Right lobe of liver (tissue), 6 donors: ENCODE measurements around the gene SIGLEC15. TPM values are rescaled to one million over a fixed set of nuclear protein-coding genes. Genes with fewer than 3 reads are reported as not detected.
A peak's percentile ranks its signal among the peaks of the same experiment; 100 is the strongest.
"Not testable (repeated sequence)": the region's sequence is repeated elsewhere in the genome, so short reads cannot be mapped to it uniquely, and the experiment has no call there.

Experiments used
- ATAC-seq, 4 donors: fragments of 200-7000 bp; cut with Tn5 transposase; one replicate each; pipeline ENCODE4 v1.9.1; 2020; ENCODE audit warnings: mild to moderate bottlenecking in 4 of 4, moderate library complexity in 4 of 4
- DNase-seq, 3 donors: peaks; one replicate each; pipeline ENCODE4 v3.0.0-alpha.2; 2020
- H3K27ac ChIP-seq, 3 donors: fragments of 200-600 bp; one replicate each; pipeline ENCODE4 v1.8.0; 2022
- H3K27me3 ChIP-seq, 2 donors: fragments of 200-600 bp; one replicate each; pipeline ENCODE4 v1.8.0; 2022
- H3K36me3 ChIP-seq, 4 donors: fragments of 200-600 bp; sonication (generic) in 1 of 4; one replicate each; pipeline versions ENCODE4 v1.5.1 to v1.8.0; 2017 to 2022; ENCODE audit warnings: control low read depth in 1 of 4
- H3K4me1 ChIP-seq, 4 donors: fragments of 200-600 bp; sonication (generic) in 1 of 4; one replicate each; pipeline versions ENCODE4 v1.5.1 to v1.8.0; 2017 to 2022; ENCODE audit warnings: control low read depth in 1 of 4
- H3K4me3 ChIP-seq, 3 donors: fragments of 200-600 bp; one replicate each; pipeline ENCODE4 v1.8.0; 2022
- H3K9me3 ChIP-seq, 4 donors: fragments of 200-600 bp; sonication (generic) in 1 of 4; one replicate each; pipeline versions ENCODE4 v1.5.1 to v1.8.0; 2017 to 2022; ENCODE audit warnings: control low read depth in 1 of 4
- CTCF ChIP-seq, 4 donors: fragments of 200-600 bp in 3 of 4; fragments of 450-650 bp in 1 of 4; IDR thresholded peaks; one replicate each; pipeline versions ENCODE4 v1.5.1 to v1.8.0; 2016 to 2022; ENCODE audit warnings: antibody characterized with exemption in 4 of 4, mild to moderate bottlenecking in 2 of 4
- POLR2A ChIP-seq: fragments of 450-650 bp; IDR thresholded peaks from one replicate; pipeline ENCODE4 v1.6.1; 2017; ENCODE audit warnings: antibody characterized with exemption, mild to moderate bottlenecking
- WGBS: methylation state at CpG from one replicate; pipeline ENCODE4 v1.1.6; 2018; ENCODE audit warnings: low coverage, low lambda C conversion rate; ENCODE audit not compliant: insufficient coverage; ENCODE audit errors: missing lambda C conversion rate; 5-methylcytosine and 5-hydroxymethylcytosine counted together
- intact Hi-C, 2 donors: fragments of 100-400 bp; cut with DNase I; formaldehyde crosslinking; loops; one replicate each; pipeline versions ENCODE4 v1.11.2 to v1.14.1; 2022
- total RNA-seq, 6 experiments: library from RNA; depleted of rRNA in 2 of 6; stranded (reverse); fragments of >200 nt in 2 of 6; fragmentation: NEBNext Ultra II Directional in 3 of 6; extraction: Animal tissue kit (Norgen Biotek cat#: 25700) in 3 of 6; gene quantifications; one replicate each; pipeline versions ENCODE4 v1.1.0 to v1.2.4, GENCODE V29; 2016 to 2023
- donor health status: DM: no; HTN: yes; CAD: no.
- donor health status: DM: no; HTN: no; CAD: no.
- donor health status: DM: no; HTN: no; CAD: no.
- donor health status: DM: no; HTN: yes; CAD: no.
- donor health status: DM: no; HTN: yes; CAD: no.

SIGLEC15 gene
- total RNA-seq, 6 experiments from 2014 or later: 0.12 to 0.35 (median 0.19) TPM; not detected in 2

- Histone ChIP-seq H3K27ac (no peak overlapping the region), H3K9me3 (peaks cover 0 to 8% (median 0%) of the 10 kb centered on the region in 4 donors), H3K4me1 (no peaks in the 10 kb centered on the region), H3K27me3 (no peaks in the 10 kb centered on the region), H3K4me3 (no peak overlapping the region), H3K36me3 (no peaks in the 10 kb centered on the region)
- DNase-seq: no peak
- TF ChIP-seq POLR2A (no peak), CTCF (IDR thresholded peaks at IDR 0.05) (no peak)
- WGBS: 100% methylated on average over 1 of the region's 1 CpG
- ATAC-seq: peak in 1 of 4 donors; percentile 41
- intact Hi-C loops: no loop called here
Measured at GRCh38 chr18:45801416-45802004, 24.0 kb upstream of the SIGLEC15 start.

GRCh38 chr18:45802814-45803492 is 22.5 kb upstream of the SIGLEC15 start:
- Histone ChIP-seq H3K27ac (no peak overlapping the region), H3K4me1 (no peaks in the 10 kb centered on the region), H3K36me3 (no peaks in the 10 kb centered on the region), H3K4me3 (no peak overlapping the region), H3K9me3 (peaks cover 0 to 8% (median 0%) of the 10 kb centered on the region in 4 donors), H3K27me3 (no peaks in the 10 kb centered on the region)
- no peak for TF ChIP-seq CTCF (IDR thresholded peaks at IDR 0.05)
- no peak for TF ChIP-seq POLR2A
- ATAC-seq: peak in 1 of 4 donors; percentile 56
- DNase-seq: no peak
- WGBS: 50% methylated on average over 2 of the region's 2 CpGs
- intact Hi-C loops: no loop called here

- Histone ChIP-seq H3K36me3 (no peaks in the 10 kb centered on the region), H3K4me1 (no peaks in the 10 kb centered on the region), H3K27ac (no peak overlapping the region), H3K4me3 (no peak overlapping the region), H3K9me3 (peaks cover 0 to 8% (median 0%) of the 10 kb centered on the region in 4 donors), H3K27me3 (no peaks in the 10 kb centered on the region)
- ATAC-seq: peak in 1 of 4 donors; percentile 41
- no peak for TF ChIP-seq POLR2A
- TF ChIP-seq CTCF (IDR thresholded peaks at IDR 0.05): no peak
- DNase-seq: no peak
- intact Hi-C loops: no loop called here
Measured at GRCh38 chr18:45805551-45805950, 19.9 kb upstream of the SIGLEC15 start.

- no peak overlapping the region for H3K27ac ChIP-seq
- no peaks in the 10 kb centered on the region for H3K36me3 ChIP-seq
- H3K27me3 ChIP-seq: no peaks in the 10 kb centered on the region
- TF ChIP-seq CTCF (IDR thresholded peaks at IDR 0.05) (no peak), POLR2A (no peak)
- no peak for DNase-seq
- H3K4me1 ChIP-seq: no peaks in the 10 kb centered on the region
- intact Hi-C loops: no loop called here
- H3K4me3 ChIP-seq: no peak overlapping the region
- no peak for ATAC-seq
- peaks cover 0 to 8% (median 0%) of the 10 kb centered on the region in 4 donors for H3K9me3 ChIP-seq
- 56% methylated on average over 2 of the region's 2 CpGs for WGBS
Measured at GRCh38 chr18:45806226-45806625, 19.2 kb upstream of the SIGLEC15 start.

GRCh38 chr18:45807144-45807543 is 18.3 kb upstream of the SIGLEC15 start:
- H3K9me3 ChIP-seq, H3K36me3 ChIP-seq, DNase-seq, H3K4me3 ChIP-seq, ATAC-seq, H3K27ac ChIP-seq, intact Hi-C loops, H3K4me1 ChIP-seq, H3K27me3 ChIP-seq: not testable (repeated sequence)
- 40% methylated on average over 1 of the region's 2 CpGs for WGBS
